SH-SY5Y (cell line): Measurements from ENCODE around the gene FAM98A.

Experiments
- GATA2 ChIP-seq: IDR thresholded peaks from 2 replicates; pipeline ENCODE4 v1.6.1; 2011; ENCODE audit warnings: mild to moderate bottlenecking, low read depth, low read length
- GATA3 ChIP-seq: IDR thresholded peaks from 2 replicates; pipeline ENCODE4 v1.6.1; 2011; ENCODE audit warnings: low read depth, mild to moderate bottlenecking, low read length, moderate library complexity

Gene FAM98A

DNA sequence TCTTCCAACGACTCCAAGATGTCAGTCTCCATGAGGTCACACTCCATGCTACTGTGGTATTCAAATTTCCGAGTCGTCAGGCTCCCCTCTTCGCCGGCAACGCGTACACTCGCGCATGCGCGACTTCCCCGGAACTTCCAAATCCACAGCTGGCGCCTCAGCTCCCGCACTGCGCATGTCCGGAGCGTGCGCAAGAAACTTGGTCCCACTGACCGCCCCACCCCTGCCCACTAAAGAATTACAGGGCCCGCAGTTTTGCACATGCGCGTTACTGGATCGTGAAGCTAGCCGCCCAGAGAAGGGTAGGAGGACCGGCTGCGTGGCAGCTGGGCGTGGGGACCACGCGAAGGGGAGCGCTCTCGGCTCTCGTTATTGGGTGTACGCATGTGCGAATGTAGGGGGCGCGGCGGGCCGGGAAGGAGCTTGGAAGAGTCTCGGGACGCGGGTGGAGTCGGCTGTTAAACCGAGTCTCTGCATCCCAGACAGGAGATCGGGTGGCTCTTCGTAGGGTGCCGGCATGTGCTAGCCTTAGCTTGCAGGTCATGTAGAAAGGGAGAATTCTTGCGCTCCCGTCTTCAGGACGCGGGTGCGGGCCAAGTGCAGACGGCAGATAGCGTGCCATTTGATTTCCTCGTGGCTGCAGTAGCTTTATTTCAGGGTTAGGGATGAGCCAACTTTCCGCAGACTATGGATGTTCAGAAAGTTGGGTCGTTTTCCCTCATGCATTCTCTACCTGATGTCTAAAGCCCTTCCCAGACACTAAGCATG is at the start of gene FAM98A:
Gene FAM98A, minus strand, starts transcription at position 125 of the 768 bp plus-strand sequence. Its CDS starts 78 bp downstream, at position 47.
- no peak for TF ChIP-seq GATA3
- TF ChIP-seq GATA2 = peak; percentile 59

GRCh38 chr2:33645861-33646260 is 46.8 kb upstream of the FAM98A start:
- TF ChIP-seq GATA2 (no peak), GATA3 (no peak)

GRCh38 chr2:33644215-33644614 is 45.1 kb upstream of the FAM98A start:
- TF ChIP-seq GATA2 (no peak), GATA3 (no peak)

DNA sequence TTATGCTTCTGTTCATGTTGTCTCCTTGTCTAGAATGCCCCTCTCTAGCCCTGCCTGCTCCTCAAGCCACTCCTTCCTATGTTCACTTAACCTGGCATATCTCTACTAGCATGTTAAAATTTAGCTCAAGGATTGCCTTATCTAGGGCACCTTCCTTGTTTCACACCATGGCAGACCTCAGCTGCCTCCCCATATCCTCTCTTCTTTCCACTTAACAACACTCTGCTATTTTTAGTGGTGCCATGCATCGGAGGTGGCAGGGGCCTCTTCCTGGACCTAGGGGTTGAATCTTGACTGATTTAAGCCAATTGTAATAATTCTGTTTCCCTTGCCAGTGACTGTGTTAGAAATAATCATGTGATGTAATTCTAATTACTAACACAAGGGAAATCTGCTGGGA is 36.9 kb upstream of the FAM98A start:
- TF ChIP-seq GATA2 (no peak), GATA3 (no peak)

DNA sequence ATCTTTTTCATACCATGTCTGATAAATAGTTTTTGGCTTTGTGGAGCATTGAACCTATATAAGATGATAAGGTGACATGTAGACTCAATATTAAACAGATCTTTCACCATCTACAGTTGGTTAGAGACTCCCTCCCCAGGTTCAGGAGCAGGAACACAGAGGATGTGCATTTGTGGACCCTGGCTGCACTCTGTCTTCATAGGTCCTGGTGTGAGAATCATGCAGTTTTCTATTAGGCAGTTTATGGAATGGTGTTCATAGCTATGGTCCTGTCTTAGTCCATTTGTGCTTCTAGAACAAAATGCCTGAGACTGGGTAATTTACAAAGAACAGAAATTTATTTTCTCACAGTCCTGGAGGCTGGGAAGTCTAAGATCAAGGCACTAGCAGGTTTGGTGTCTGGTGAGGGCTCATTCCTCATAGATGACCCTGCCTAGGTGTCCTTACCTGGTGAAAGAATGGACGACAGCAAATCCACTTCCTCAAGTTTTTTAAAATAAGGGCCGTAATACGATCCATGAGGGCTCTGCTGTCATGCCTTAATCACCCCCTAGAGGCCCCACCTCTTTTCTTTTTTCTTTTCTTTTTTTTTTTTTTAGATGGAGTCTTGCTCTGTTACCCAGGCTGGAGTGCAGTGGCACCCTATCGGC is 35.3 kb upstream of the FAM98A start:
- TF ChIP-seq GATA2 = no peak
- TF ChIP-seq GATA3 = no peak

GRCh38 chr2:33633315-33633714 is 34.2 kb upstream of the FAM98A start:
- TF ChIP-seq GATA2 (no peak), GATA3 (no peak)

DNA sequence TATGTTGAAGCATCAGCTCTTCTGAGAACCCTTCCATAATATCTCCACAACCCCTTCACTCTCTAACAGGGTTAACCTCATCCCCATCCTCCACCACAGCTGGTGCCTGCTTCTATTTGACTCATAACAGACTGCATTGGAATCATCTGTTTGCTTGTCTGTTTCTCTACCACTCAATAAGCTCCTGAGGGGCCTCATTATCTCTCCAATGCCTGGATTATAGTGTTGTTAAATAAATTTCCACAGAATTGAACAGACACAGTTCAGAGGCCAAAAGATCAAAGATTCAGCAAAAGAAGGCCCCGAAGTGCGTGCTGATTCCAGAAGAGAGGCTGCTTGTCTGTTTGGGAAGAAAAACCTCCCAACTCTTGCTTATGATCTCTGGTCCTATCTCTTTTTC is 33.7 kb upstream of the FAM98A start:
- TF ChIP-seq GATA3 (no peak), GATA2 (no peak)

DNA sequence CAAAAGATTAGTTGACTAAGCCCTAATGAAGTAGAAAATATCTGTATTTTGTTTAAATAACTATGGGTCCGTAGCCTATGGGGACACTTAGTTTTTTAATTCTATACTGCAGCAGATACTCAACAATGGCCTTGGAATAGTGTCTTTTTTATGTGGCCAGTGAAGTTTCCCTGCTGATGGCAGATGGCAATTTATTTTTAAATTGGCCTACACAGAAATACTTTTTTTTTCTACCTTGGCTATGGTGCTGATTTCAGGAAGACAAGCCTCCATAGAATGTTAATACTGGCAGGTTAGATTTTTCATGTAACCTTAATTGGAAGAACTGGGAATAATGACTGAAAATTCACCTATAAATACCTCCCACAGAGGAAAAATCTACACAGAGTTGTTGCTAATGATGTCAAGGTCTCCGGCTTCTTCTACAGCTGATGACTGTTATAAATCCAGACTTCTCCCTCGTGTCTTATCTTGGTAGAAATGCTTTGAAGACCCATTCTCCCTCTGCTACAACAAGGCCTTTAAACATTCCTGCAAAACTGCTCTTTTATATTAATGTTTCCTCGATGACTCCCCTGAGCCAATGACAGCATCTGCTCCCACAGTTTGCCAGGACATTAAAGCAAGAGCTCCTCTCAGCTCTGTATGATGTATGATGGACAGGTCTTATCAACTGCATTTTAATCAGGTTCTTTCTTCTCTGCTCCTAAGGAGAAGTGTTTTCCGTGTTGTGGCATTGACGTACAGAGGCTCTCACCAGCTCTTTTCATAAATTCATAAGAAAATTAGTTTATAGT is 29.1 kb upstream of the FAM98A start:
- TF ChIP-seq GATA2 (no peak), GATA3 (no peak)

DNA sequence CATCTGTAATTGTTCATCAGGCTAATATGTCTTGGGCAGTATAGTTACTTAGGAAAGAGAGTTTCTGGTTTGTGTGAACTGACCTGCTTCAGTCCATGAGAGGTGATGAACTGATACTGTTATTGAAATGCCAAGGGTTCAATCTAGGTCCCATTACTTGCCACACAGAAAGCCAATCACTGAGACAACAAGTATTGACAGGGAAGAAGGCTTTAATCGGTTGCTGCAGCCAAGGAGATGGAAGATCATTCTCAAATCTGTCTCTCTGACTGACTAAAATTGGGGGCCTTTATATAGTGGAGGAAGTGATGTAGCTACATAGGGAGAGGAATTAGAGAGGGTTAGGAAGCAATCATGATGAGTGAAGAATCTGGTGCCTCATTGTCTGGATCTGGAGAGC is 19.9 kb upstream of the FAM98A start:
- TF ChIP-seq GATA2 (no peak), GATA3 (no peak)

DNA sequence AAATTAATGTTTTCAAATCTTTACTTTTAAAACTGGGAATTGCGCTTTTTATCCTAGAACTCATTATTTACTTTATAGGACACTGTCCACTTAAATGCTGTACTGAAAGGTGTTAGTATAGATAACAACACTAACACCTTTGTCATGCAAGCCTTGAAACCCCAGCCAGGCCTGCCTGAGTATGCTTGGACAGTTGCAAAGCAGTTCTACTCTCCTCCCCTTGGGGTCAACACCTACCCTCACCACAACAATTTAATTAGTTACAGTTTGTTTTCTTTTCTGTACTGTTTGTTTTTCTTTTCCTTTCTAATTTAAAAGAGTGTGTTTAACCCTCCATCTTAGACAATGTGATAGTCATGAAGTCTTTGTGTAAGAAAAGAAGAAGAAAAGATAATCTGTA is 18.9 kb upstream of the FAM98A start:
- TF ChIP-seq GATA2 = no peak
- no peak for TF ChIP-seq GATA3

- TF ChIP-seq GATA2 (no peak), GATA3 (no peak)
These were observed 18.3 kb upstream of the FAM98A start for GRCh38 chr2:33617401-33617800.

DNA sequence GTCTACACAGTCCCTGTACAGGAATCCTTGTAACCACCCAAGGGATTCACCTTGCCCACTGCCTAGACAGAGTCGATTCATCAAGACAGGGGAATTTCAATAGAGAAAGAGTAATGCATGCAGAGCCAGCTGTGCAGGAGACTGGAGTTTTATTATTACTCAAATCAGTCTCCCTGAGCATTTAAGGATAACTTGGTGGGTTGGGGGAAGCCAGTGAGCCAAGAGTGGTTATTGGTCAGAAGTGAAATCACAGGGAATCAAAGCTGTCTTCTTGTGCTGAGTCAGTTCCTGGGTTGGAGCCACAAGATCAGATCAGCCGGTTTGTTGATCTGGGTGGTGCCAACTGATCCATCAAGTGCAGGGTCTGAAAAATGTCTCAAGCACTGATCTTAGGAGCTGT is 17.8 kb upstream of the FAM98A start:
- no peak for TF ChIP-seq GATA2
- no peak for TF ChIP-seq GATA3

- TF ChIP-seq GATA3 = no peak
These were observed 15.1 kb upstream of the FAM98A start for GRCh38 chr2:33614190-33614589.

DNA sequence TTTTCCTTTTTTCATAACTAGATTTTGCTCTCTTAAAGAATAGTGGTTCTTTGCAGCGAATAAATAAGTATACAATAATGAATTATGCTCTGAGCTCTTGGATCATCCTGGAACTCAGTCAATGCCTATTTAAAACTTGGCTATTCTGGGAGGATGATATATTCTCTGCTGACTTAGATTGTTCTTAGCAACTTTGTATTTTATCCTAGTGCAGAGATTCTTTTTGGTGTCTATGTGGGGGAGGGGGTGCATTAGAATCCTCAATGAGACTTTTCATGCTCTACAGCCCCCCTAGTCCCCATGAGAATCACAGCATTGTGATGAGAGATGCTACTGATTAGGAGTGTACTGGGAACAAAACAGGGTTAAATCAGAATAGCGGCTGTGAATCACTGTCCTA is 8.8 kb upstream of the FAM98A start:
- TF ChIP-seq GATA2 (no peak), GATA3 (no peak)

- no peak for TF ChIP-seq GATA3
- TF ChIP-seq GATA2 = no peak
These were observed 8.2 kb upstream of the FAM98A start for GRCh38 chr2:33607251-33607721.
